Measurements from ENCODE around the gene HOXB5. TPM values are rescaled to one million over a fixed set of nuclear protein-coding genes. Genes with fewer than 3 reads are reported as not detected.

Gene HOXB5
- total RNA-seq, 1 donor from 2014 or later: not detected

DNA sequence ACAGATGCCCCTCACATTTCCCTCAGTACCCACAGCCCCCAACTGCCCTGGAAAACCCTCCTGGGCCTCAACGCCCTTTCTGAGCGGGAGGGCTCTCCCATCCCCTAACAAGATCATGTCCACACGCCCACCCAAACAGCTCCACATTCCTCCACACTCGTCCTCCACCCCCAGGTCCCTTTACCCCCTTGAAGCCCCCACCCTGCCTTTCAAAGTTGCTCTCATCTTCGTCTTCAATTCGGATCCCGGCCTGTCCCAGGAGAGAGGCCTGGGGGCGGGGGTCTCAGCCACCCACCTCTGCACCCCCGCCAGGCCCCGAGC, 29.8 kb downstream of the HOXB5 start:
- Mint-ChIP-seq H3K4me1 (ENCODE audit: low read depth) (peaks cover 7% of the 10 kb centered on the region), H3K9me3 (no peaks in the 10 kb centered on the region), H3K27ac (no peak overlapping the region), H3K4me3 (no peak overlapping the region), H3K36me3 (ENCODE audit: low read depth) (peaks cover 11% of the 10 kb centered on the region), H3K27me3 (ENCODE audit: insufficient read depth) (peaks cover 10% of the 10 kb centered on the region)
- DNase-seq (ENCODE audit: low spot score): no peak
- intact Hi-C loops (cut with micrococcal nuclease): no loop called here

DNA sequence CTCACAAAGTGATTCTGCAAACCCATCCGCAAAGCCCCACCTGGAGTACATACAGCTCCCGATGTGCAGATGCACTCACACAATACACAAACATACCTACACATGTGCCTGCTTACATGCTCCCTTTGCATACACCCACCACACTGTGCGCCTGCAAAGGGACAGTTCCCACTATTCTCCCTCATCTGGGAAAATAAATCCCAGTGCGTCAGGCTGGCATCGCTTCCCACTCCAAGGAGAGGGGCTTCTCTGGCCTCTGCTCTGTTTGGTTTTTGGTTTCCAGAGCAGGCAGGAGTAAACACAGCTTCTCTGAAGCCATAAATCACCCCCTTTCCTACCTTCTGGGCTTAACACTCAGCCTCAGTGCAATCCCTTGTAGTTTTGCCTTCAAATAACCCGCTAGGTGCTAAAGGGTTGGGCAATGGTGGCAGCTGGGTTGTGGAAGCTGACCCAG, 30.2 kb downstream of the HOXB5 start:
- no peak overlapping the region for H3K4me3 Mint-ChIP-seq
- peaks cover 10% of the 10 kb centered on the region for H3K27me3 Mint-ChIP-seq (ENCODE audit: insufficient read depth)
- no peak for DNase-seq (ENCODE audit: low spot score)
- peaks cover 11% of the 10 kb centered on the region for H3K36me3 Mint-ChIP-seq (ENCODE audit: low read depth)
- H3K9me3 Mint-ChIP-seq: no peaks in the 10 kb centered on the region
- intact Hi-C loops (cut with micrococcal nuclease): no loop called here
- peaks cover 7% of the 10 kb centered on the region for H3K4me1 Mint-ChIP-seq (ENCODE audit: low read depth)
- no peak overlapping the region for H3K27ac Mint-ChIP-seq

DNA sequence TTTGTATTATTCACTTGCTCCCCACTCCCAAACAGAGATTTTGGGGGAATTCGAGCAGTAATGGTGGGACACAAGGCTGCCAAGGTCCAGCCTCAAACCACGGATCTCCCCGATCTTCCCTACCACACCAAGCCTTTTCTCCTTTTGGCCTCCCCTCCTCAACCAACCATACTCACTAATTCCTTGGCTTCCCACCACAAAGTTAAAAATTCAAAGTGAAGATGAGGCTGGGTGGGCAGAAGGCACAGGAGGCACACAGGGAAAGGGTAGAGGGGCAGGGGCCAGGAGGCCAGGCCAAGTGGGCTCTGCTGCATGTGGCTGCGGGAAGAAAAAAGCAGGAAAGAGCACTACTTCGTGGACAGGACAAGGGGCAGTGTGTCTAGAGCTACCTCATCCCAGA, 30.6 kb downstream of the HOXB5 start:
- intact Hi-C loops (cut with micrococcal nuclease): no loop called here
- Mint-ChIP-seq H3K27ac (no peak overlapping the region), H3K4me1 (ENCODE audit: low read depth) (peaks cover 7% of the 10 kb centered on the region), H3K36me3 (ENCODE audit: low read depth) (peaks cover 8% of the 10 kb centered on the region), H3K9me3 (no peaks in the 10 kb centered on the region), H3K27me3 (ENCODE audit: insufficient read depth) (peaks cover 12% of the 10 kb centered on the region), H3K4me3 (no peak overlapping the region)
- DNase-seq (ENCODE audit: low spot score): no peak

- H3K36me3 Mint-ChIP-seq (ENCODE audit: low read depth): peaks cover 8% of the 10 kb centered on the region
- DNase-seq (ENCODE audit: low spot score): no peak
- no peak overlapping the region for H3K27ac Mint-ChIP-seq
- H3K27me3 Mint-ChIP-seq (ENCODE audit: insufficient read depth): peaks cover 14% of the 10 kb centered on the region
- no peaks in the 10 kb centered on the region for H3K9me3 Mint-ChIP-seq
- intact Hi-C loops (cut with micrococcal nuclease): no loop called here
- no peak overlapping the region for H3K4me3 Mint-ChIP-seq
- peaks cover 7% of the 10 kb centered on the region for H3K4me1 Mint-ChIP-seq (ENCODE audit: low read depth)
These were observed 31.4 kb downstream of the HOXB5 start for GRCh38 chr17:48561884-48562810.

- Mint-ChIP-seq H3K4me3 (no peak overlapping the region), H3K4me1 (ENCODE audit: low read depth) (peaks cover 16% of the 10 kb centered on the region)
These were observed 33.5 kb downstream of the HOXB5 start for GRCh38 chr17:48559840-48560817.

DNA sequence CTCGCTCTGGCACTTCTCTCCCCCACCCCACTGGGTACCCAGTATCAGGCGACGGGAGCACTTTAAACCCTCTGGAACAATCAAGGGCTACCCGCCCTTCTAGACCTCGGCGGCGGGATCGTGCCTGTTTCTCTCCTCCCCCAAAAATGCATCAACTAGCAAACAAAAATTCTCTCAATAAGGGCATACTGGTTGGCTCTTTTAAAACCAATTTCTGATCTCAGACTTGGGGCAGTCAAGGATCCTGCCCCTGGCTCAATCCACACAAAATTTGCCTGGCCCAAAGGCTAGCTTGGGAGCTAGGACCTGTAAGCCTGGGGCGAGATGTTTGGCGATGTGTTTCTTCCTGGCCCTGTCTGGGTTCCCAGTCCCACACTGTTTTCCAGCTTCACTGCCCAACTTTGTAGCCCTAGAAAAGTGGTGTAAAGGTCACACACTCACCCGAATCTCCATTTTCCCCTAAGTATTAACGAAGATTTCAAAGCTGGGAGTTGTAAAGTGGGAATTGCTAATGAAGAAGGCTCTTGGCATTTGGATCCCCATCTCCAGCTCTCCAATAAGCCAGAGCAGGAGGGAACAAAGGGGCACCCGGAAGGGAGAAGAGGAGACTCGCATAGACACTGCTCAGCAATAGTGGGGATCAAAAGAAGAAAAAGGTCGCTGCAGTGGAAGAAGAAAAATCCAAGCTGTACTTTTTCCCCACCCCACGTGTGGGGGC, 34.3 kb downstream of the HOXB5 start:
- no peak overlapping the region for H3K4me3 Mint-ChIP-seq
- DNase-seq (ENCODE audit: low spot score): no peak
- H3K27ac Mint-ChIP-seq: no peak overlapping the region
- no peaks in the 10 kb centered on the region for H3K9me3 Mint-ChIP-seq
- H3K27me3 Mint-ChIP-seq (ENCODE audit: insufficient read depth): peaks cover 27% of the 10 kb centered on the region
- intact Hi-C loops (cut with micrococcal nuclease): no loop called here
- H3K4me1 Mint-ChIP-seq (ENCODE audit: low read depth): peaks cover 19% of the 10 kb centered on the region
- peaks cover 11% of the 10 kb centered on the region for H3K36me3 Mint-ChIP-seq (ENCODE audit: low read depth)

More at GRCh38 chr17:48559840-48560817, 33.5 kb downstream of the HOXB5 start:
- intact Hi-C loops (cut with micrococcal nuclease): no loop called here
- peaks cover 14% of the 10 kb centered on the region for H3K36me3 Mint-ChIP-seq (ENCODE audit: low read depth)
- H3K27ac Mint-ChIP-seq: no peak overlapping the region
- H3K9me3 Mint-ChIP-seq: no peaks in the 10 kb centered on the region
- DNase-seq (ENCODE audit: low spot score): no peak
- H3K27me3 Mint-ChIP-seq (ENCODE audit: insufficient read depth): peaks cover 27% of the 10 kb centered on the region

GRCh38 chr17:48558831-48559121, 34.8 kb downstream of the HOXB5 start:
- Mint-ChIP-seq H3K9me3 (no peaks in the 10 kb centered on the region), H3K27me3 (ENCODE audit: insufficient read depth) (peaks cover 27% of the 10 kb centered on the region), H3K4me1 (ENCODE audit: low read depth) (peaks cover 19% of the 10 kb centered on the region), H3K27ac (no peak overlapping the region), H3K4me3 (no peak overlapping the region), H3K36me3 (ENCODE audit: low read depth) (peaks cover 11% of the 10 kb centered on the region)
- intact Hi-C loops (cut with micrococcal nuclease): no loop called here
- no peak for DNase-seq (ENCODE audit: low spot score)

DNA sequence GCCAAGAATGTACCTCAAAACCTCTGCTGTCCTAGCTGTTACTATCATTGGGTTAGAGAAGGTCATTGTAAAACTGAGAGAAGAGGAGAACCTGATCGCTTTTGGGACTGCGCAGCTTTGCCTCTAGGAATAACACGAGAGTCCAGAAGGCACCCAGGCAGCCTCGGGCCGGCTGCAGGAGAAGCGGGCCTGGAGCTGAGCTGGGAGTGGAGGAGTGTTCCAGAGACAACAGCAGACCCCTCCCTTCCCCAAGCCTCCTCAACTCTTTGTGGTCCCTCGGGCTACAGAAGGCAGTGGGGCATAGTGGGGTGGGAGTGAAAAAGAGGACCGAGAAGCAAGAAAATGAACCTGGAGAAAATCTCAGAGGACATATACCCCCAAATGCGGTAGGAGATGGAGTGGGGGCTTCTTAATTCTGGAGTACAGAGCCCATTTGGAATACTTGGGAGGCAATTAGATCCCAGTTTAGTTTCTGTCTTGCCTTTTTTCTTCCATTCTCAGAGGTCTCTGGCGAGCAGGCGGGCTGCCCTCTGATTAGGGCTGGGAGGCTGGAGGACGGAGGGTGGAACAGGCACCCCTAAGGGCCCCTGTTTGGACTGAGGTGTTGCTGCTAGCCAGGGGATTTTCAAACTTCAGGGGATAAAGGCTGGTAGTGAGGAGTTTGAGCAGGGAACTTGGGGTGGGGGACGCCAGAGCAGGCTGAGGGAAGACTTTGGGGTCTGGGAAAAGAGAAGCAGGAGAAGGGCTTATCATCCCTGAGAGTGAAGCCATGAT, 35.3 kb downstream of the HOXB5 start:
- H3K9me3 Mint-ChIP-seq: no peaks in the 10 kb centered on the region

DNA sequence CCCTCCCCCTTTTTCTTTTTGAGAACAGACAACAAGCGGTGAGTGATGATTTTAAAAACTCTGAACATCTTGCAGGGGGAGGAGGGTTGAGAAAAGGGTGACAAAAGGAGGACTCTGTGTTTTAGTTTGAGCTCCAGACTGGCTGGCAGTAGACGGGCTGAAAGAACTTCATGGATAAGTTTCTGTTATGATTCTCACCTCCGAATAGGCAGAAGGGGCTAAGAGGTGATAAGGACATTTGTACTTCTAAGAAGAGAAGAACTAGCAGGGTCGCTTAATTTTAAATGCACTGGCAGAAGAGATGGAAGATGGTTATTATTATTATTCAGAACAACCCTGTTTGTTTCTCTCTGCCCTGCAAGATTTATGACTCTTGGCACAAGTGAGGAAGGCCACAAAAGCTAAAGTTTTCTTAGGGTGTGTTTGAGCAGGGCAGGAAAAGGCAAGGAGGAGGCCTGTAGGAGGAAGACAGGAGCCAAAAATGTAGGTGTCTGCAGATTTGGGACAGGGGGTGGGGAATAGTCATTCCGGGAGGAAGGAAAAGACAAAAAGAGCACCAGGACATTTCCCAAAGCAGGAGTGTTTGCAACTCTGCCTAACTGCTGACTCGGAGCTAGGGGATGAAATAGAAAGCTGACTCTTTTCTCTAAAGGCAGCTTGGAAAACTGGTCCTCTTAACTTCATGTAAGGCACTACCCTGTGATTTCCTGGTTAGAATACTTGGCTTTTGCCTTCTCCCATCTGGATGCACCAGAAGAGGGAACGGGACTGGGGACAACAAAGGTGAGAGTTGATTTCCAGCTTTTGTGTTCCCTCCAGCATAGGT, 36.8 kb downstream of the HOXB5 start:
- peaks cover 12% of the 10 kb centered on the region for H3K36me3 Mint-ChIP-seq (ENCODE audit: low read depth)

More for the DNA sequence above, 35.3 kb downstream of the HOXB5 start:
- intact Hi-C loops (cut with micrococcal nuclease): no loop called here
- peaks cover 11% of the 10 kb centered on the region for H3K36me3 Mint-ChIP-seq (ENCODE audit: low read depth)
- DNase-seq (ENCODE audit: low spot score): no peak
- H3K27me3 Mint-ChIP-seq (ENCODE audit: insufficient read depth): peaks cover 27% of the 10 kb centered on the region
- peaks cover 19% of the 10 kb centered on the region for H3K4me1 Mint-ChIP-seq (ENCODE audit: low read depth)
- H3K4me3 Mint-ChIP-seq: no peak overlapping the region
- H3K27ac Mint-ChIP-seq: no peak overlapping the region

DNA sequence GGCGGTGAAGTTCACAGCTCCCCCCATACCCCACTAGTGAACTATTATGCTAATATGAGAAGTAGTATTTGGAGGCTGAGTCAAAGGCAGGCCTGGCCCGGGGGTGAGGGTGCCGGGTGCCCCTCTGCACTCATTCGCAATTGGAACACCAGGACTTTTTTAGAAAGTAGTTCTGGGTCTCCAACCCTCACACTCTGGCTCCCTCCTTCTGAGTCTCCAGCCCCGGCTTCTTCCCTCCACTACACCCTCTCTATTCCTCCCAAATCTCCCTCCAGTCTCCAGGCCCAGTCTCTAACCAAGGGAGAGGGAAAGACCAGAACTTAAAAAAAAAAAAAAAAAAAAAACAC, 37.4 kb downstream of the HOXB5 start:
- Mint-ChIP-seq H3K27me3 (ENCODE audit: insufficient read depth) (peaks cover 26% of the 10 kb centered on the region), H3K4me1 (ENCODE audit: low read depth) (peaks cover 20% of the 10 kb centered on the region), H3K36me3 (ENCODE audit: low read depth) (peaks cover 12% of the 10 kb centered on the region), H3K4me3 (no peak overlapping the region), H3K27ac (no peak overlapping the region), H3K9me3 (no peaks in the 10 kb centered on the region)
- DNase-seq (ENCODE audit: low spot score): no peak
- intact Hi-C loops (cut with micrococcal nuclease): no loop called here

More for the DNA sequence above, 36.8 kb downstream of the HOXB5 start:
- H3K4me3 Mint-ChIP-seq: no peak overlapping the region
- no peaks in the 10 kb centered on the region for H3K9me3 Mint-ChIP-seq
- intact Hi-C loops (cut with micrococcal nuclease): no loop called here
- peaks cover 26% of the 10 kb centered on the region for H3K27me3 Mint-ChIP-seq (ENCODE audit: insufficient read depth)
- no peak for DNase-seq (ENCODE audit: low spot score)
- no peak overlapping the region for H3K27ac Mint-ChIP-seq
- peaks cover 23% of the 10 kb centered on the region for H3K4me1 Mint-ChIP-seq (ENCODE audit: low read depth)

GRCh38 chr17:48555258-48556228, 38.0 kb downstream of the HOXB5 start:
- Mint-ChIP-seq H3K4me3 (peak overlapping the region; percentile 77), H3K9me3 (no peaks in the 10 kb centered on the region), H3K36me3 (ENCODE audit: low read depth) (peaks cover 11% of the 10 kb centered on the region), H3K4me1 (ENCODE audit: low read depth) (peaks cover 17% of the 10 kb centered on the region), H3K27me3 (ENCODE audit: insufficient read depth) (peaks cover 26% of the 10 kb centered on the region), H3K27ac (peak overlapping the region; percentile 68)
- intact Hi-C loops (cut with micrococcal nuclease): no loop called here
- DNase-seq (ENCODE audit: low spot score): no peak
